ENCODE results near the gene CNTN6.

CNTN6 gene

GRCh38 chr3:1439395-1439794 lies 346.6 kb downstream of the CNTN6 start:
- no peak for DNase-seq

- no peak for DNase-seq
Observed at GRCh38 chr3:1442271-1442670, 349.4 kb downstream of the CNTN6 start.

GRCh38 chr3:1444195-1444594 lies 351.4 kb downstream of the CNTN6 start:
- DNase-seq: no peak

GRCh38 chr3:1446531-1446930 lies 353.7 kb downstream of the CNTN6 start:
- no peak for DNase-seq

- no peak for DNase-seq
Observed at GRCh38 chr3:1447452-1447851, 354.6 kb downstream of the CNTN6 start.

- DNase-seq: no peak
Observed at GRCh38 chr3:1448443-1448842, 355.6 kb downstream of the CNTN6 start.
